ENCODE measurements around the gene CRIM1.

The CRIM1 gene

GRCh38 chr2:36409335-36409734 is 53.8 kb downstream of the CRIM1 start:
- no peak for DNase-seq (ENCODE audit: low spot score)
- Histone ChIP-seq H3K27ac (peak overlapping the region; percentile 71 to 75), H3K4me3 (peak overlapping the region; percentile 43)
- TF ChIP-seq, protein P1, sequence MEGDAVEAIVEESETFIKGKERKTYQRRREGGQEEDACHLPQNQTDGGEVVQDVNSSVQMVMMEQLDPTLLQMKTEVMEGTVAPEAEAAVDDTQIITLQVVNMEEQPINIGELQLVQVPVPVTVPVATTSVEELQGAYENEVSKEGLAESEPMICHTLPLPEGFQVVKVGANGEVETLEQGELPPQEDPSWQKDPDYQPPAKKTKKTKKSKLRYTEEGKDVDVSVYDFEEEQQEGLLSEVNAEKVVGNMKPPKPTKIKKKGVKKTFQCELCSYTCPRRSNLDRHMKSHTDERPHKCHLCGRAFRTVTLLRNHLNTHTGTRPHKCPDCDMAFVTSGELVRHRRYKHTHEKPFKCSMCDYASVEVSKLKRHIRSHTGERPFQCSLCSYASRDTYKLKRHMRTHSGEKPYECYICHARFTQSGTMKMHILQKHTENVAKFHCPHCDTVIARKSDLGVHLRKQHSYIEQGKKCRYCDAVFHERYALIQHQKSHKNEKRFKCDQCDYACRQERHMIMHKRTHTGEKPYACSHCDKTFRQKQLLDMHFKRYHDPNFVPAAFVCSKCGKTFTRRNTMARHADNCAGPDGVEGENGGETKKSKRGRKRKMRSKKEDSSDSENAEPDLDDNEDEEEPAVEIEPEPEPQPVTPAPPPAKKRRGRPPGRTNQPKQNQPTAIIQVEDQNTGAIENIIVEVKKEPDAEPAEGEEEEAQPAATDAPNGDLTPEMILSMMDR (IDR thresholded peaks at IDR 0.05) = no peak

DNA sequence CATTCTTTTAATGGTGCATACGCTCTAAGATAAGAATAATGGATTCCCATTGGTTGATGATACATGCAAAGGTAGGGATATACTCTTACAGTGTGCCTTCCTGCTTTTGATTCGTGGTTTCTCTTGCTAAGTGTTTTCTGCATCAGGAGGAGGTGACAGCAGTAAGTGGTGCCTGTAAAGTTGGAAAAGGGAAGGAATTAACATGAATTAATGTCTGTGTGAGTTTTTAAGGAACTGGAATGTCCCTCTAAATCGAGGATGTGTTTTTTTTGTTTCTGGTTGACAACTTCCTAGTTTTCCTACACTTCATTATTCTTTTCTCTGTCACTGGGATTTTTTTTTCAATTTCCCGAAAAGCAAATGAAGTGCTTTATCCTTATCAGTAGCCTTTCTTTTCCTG is 54.4 kb downstream of the CRIM1 start:
- no peak for DNase-seq (ENCODE audit: low spot score)
- TF ChIP-seq, protein P1 (IDR thresholded peaks at IDR 0.05) = no peak
- peak overlapping the region; percentile 71 to 75 for H3K27ac ChIP-seq
- H3K4me3 ChIP-seq = peak overlapping the region; percentile 43

- no peak overlapping the region for H3K4me3 ChIP-seq
- H3K27ac ChIP-seq = peak overlapping the region; percentile 71 to 83
- TF ChIP-seq, protein P1 (IDR thresholded peaks at IDR 0.05) = no peak
- no peak for DNase-seq (ENCODE audit: low spot score)
Measured at GRCh38 chr2:36410681-36411080, 55.1 kb downstream of the CRIM1 start.

DNA sequence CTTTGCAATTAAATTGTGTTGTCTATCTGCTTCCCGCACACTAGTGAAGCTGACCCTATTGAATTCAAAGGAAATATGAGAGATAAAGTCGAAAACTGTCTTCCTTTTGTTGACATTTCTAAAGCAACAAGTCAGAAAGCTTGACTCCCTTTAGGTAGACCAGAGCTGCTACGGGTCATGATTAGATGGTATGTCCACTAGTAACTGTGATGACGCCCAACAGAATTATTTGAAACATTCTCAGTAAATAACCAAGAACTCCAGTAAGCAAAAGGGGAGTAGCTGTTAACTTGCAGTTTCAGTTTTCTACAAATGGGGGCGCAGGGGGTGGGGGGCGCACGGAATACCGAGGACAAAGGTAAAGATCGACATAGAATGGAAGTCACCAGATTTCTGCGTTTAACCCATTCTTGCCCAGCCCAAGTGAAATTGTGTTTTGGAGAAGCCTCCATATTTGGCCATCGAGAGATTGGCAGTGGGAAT is 56.4 kb downstream of the CRIM1 start:
- peak overlapping the region; percentile 71 to 83 for H3K27ac ChIP-seq
- no peak for DNase-seq (ENCODE audit: low spot score)
- peak overlapping the region; percentile 52 for H3K4me3 ChIP-seq
- TF ChIP-seq, protein P1 (IDR thresholded peaks at IDR 0.05) = no peak

DNA sequence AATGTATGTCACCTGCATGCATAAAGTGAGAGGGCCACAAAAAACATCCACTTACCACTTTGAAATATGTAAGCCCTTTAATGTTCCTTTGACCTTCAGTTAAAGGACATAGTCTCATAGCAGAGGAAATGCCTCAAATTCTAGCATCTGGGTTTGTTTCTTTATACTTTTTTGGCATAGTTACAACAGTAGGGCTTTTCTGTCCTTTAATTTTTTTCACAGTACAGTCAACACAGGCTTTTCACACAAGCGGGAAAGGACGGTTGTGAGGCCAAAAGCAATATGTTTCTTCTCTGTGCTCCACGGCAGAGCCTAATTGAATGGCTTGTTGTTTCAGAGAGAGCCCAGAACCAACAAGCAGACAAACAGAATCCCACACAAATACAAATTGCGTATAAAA is 57.6 kb downstream of the CRIM1 start:
- H3K4me3 ChIP-seq = peak overlapping the region; percentile 30
- H3K27ac ChIP-seq = peak overlapping the region; percentile 71 to 74
- no peak for DNase-seq (ENCODE audit: low spot score)
- TF ChIP-seq, protein P1 (IDR thresholded peaks at IDR 0.05) = no peak

GRCh38 chr2:36414307-36414706 is 58.7 kb downstream of the CRIM1 start:
- DNase-seq (ENCODE audit: low spot score) = no peak
- TF ChIP-seq, protein P1 (IDR thresholded peaks at IDR 0.05) = no peak
- Histone ChIP-seq H3K4me3 (no peak overlapping the region), H3K27ac (peak overlapping the region; percentile 71 to 74)

DNA sequence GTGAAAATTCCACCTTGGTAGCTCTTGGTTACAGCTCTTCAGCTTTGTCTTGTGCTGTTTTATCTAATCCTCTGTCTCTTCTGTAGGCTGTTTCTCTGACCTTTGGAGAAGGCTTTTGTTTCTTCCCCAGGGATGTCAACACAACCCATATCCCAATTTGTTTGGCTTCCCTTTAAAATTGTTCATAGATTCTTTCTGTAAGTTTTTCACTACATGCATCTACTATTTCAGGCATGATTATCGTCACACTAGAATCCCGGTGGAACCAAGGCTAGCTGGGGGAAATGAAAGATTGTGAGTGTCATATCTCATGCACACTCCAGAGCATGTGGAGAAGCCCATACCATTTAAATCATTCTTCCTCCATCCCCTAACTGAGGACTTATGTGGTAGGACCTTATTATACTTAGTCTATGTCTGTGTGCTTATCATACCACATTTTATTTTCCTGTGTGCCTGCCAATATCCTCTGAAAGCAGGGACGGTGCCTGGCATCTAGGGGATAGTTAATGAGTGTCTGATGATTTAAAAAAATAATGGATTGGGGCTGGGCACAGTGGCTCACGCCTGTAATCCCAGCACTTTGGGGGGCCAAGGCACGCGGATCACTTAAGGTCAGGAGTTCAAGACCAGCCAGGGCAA is 59.9 kb downstream of the CRIM1 start:
- H3K27ac ChIP-seq = peak overlapping the region; percentile 71 to 74

More for the DNA sequence above, 59.9 kb downstream of the CRIM1 start:
- DNase-seq (ENCODE audit: low spot score) = no peak
- H3K4me3 ChIP-seq = peak overlapping the region; percentile 24
- TF ChIP-seq, protein P1 (IDR thresholded peaks at IDR 0.05) = no peak

All from coronary artery (tissue), 2 donors.